Ammon's horn (tissue), 1 donor: Measurements from ENCODE around the gene SMPD2.
A peak's percentile ranks its signal among the peaks of the same experiment; 100 is the strongest.

Experiments
- DNase-seq: peaks from one replicate; pipeline ENCODE4 v3.0.0-alpha.2; 2016; ENCODE audit warnings: low spot score

Gene SMPD2, protein sequence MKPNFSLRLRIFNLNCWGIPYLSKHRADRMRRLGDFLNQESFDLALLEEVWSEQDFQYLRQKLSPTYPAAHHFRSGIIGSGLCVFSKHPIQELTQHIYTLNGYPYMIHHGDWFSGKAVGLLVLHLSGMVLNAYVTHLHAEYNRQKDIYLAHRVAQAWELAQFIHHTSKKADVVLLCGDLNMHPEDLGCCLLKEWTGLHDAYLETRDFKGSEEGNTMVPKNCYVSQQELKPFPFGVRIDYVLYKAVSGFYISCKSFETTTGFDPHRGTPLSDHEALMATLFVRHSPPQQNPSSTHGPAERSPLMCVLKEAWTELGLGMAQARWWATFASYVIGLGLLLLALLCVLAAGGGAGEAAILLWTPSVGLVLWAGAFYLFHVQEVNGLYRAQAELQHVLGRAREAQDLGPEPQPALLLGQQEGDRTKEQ

DNA sequence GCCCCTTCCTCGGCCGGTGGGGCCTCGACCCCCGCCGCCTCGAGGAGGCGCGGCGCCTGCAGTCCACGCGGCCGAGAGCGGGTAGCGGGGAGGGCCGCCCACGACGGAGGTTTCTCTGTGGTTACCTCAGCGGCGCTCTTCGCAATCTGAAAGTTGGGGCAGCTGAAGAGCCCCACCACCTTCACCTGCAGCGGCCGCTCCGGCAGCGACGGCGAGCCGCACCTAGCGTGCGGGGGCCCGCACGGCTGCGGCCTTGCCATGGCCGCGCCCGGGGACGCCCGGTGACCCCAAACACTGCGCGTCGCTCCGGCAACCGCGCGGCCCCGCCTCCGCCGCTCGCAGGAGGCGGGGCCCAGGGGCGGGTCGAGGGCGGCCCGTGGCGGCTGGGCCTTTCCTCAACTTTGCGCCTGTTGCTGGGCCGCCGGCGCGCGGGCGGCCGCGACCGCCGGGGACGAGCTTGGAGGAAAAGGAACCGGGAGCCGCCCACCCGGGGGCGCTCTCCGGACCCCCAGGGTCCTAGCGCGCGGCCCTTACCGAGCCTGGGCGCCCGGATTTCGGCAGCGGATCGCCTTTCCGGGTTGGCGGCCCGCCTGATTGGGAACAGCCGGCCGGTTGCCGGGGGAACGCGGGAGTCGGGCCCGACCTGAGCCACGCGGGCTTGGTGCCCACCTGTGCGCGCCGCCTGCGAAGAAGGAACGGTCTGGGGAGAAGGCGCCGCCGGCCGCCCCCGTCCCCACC is at the start of gene SMPD2, which contains the start of gene PPIL6:
Gene SMPD2 (plus strand): TSS at position 394 of the 738 bp plus-strand sequence. CDS start 398 bp downstream, outside the sequence.
Gene PPIL6 (minus strand): TSS at position 298 of the 738 bp plus-strand sequence. CDS start 38 bp downstream, at position 260.
- DNase-seq = peak; percentile 82

DNA sequence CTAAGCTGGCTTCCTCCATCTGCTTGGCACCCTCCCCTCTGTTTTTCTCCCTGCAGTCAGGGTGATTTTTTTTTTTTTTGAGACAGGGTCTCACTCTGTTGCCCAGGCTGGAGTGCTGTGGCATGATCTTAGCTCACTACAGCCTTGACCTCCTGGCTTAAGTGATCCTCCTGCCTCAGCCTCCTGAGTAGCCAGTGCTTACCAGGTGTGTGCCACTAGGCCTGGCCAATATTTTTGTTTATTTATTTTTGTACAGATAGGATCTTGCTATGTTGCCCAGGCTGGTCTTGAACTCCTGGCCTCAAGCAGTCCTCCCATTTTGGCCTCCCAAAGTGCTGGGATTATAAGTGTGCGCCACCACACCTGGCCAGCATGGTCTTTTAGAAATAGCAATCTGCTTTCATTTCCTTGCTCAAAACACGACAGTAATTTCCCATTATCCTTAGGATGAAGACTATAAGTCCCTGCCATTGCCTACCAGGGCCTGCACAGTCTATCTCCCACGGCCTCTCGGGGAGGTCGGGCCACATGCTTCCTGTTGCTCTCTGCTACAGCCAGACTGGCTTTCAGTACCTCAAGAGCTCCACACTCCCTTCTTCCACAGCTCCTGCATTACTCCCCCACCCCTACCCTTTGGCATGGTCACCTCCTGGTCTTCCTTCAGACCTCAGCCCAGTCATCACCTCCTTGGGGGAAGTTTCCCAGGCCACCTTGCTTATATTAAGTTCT is 47.2 kb upstream of the SMPD2 start:
- no peak for DNase-seq

DNA sequence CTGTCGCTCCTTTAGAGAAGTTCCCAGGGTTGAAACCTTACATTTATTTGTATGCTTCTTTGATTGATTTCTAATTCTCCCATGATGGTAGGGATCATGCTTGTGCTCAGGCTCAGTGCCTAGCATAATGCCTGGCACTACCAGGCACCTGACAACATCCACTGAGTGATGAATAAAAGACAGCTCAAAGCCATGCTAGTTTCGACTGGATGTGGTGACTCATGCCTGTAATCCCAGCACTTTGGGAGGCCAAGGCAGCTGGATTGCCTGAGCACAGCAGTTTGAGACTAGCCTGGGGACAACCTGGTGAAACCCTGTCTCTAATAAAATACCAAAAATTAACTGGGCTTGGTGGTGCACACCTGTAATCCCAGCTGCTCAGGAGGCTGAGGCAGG is 46.6 kb upstream of the SMPD2 start:
- no peak for DNase-seq

DNA sequence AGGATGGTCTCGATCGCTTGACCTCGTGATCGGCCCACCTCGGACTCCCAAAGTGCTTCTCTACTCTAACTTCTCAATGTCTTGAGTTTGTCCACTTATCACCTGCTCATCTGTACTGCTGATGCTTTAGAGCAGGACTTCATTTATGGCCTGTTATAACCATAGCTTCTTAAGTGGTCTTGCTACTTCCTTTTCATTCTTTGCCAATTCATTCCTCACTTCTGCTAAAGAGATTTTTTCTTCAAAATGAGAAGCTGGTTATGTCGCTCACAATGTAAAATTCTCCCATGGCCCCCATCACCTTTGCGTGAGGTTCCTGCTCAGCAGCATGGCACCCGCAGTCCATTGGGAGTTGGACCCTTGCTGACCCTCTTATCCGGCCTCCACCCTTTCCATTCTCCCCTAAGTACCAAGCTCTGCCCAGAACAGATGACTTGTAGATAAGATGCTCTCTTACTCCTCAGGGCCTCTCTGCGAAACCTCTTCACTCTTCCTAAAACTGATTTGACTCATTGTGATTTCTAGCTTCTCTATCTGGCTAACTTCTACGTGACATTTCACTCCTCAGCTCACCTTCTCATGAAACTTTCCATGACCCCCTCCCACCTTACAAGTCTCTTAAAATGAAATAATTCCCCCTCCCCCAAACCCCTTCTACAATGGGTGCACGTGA is 44.3 kb upstream of the SMPD2 start:
- no peak for DNase-seq

DNA sequence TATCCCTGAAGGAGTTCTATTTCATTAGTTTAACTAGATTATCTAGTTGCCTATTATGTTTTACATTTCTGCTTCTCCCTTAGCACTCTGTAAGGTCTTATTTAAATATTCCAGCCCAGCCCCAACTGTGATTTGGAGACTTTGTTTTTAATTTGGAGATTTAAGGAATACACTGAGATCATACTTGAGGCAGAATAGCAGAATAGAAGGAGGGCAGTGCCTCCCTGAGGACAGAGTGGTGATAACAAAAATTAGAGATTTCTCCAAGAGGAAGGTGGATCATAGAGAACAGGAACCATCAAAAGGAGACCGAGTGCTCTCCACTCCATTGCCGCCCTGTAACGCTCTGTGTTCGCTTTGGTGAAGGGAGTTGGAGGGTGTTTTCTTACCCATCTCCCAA is 43.5 kb upstream of the SMPD2 start:
- DNase-seq = no peak

DNA sequence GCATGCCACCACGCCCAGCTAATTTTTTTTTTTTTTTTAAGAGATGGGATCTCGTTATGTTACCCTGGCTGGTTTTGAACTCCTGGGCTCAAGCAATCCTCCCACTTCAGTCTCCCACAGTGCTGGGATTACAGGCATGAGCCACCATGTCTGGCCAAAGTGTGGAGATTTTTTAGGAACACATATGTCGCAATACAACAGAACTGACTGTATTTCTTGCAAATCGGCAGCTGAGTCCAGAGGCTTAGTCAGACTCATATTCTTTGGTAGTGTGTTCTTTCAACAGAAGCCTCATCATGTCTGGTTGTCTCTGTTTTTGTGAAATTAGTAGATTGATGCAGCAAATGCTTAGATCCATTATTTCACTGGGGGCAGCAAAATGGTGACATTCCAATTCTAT is 34.3 kb upstream of the SMPD2 start:
- peak; percentile 41 for DNase-seq

DNA sequence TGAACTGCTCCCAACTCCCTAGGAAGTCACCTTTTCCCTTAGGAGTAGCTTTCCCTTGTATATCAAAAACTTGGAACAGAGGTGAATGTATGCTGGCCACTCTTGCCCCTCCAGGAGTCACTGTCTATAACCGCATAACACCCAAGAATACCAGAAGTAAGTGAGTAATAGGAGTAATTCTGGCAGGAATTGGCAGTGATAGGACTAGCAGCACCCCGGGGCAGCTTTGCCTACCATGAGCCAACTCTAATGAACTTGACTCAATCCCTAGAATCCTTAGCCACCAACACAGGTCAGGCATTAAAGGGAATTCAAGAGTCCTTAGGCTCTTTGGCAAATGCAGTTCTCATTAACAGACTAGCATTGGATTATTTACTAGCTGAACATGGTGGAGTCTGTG is 29.5 kb upstream of the SMPD2 start:
- no peak for DNase-seq

DNA sequence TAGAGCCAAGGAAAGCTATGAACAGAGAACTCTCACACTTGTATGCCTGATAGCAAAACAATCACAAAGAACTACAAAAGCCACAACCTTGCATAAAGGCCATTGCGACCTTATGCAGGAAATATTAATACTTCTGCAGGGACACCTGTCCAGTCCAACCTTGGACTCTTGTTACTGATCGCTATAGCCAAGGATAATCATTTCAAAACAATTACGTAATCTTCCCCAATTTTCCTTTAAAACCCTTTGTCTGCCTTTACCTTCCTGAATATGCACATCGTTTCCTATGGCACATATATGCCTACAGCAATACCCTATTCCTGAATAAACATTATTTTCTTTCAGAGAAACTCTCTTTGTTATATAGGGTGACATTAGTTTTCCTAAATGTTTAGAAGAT is 22.9 kb upstream of the SMPD2 start:
- no peak for DNase-seq

DNA sequence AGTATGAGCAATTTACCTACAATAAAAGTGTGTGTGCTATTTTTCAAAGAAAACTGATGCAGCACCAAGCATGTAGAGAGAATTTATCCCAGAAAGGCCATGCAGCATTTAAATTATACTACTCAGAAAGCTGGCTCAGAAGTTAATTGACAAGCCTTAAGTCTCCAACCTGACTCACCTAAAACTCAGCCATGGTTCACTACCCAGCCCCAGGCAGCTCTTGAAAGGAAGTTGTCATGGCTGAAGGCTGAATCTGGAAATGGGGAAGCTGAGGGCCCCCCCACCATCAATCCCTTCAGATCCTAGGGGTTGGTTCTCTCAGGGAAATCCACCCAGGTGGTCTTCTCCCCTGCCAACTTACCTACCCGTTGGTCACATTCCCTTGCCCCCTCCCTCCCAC is 19.8 kb upstream of the SMPD2 start:
- no peak for DNase-seq

DNA sequence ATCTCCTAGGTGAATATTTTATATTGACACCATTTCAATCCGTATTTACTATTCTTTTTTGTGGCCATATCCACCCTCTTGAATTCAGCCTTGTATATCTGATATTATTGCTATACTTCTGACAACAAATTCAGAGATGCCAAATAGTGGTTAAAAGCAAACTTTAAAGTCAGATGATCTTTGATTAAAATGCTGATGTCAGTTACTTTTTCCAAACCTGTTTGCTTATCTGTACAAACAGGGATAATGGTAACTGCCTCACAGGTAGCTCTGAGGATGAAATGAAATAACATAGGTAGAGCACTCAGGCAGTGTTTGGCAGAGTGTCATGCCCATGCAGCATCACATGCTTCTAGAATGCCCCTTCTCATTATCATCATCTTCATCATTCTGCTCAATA is 19.3 kb upstream of the SMPD2 start:
- DNase-seq = no peak

DNA sequence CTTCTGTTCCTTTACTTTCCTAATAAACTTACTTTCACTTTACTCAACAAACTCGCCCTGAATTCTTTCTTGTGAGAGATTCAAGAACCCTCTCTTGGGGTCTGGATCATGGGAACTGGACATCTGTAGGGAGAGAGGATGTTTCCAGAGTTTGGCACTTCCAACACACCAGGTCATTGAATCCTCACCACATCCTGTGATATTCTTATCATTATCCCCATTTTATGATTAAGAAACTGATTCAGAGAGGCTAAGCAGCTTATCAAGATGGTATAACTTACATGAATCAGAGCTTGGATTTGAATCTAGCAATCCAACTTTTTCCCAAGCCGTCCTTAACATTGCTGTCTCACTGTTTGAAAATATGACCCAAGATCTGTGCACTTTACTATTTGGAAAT is 15.6 kb upstream of the SMPD2 start:
- DNase-seq = no peak

DNA sequence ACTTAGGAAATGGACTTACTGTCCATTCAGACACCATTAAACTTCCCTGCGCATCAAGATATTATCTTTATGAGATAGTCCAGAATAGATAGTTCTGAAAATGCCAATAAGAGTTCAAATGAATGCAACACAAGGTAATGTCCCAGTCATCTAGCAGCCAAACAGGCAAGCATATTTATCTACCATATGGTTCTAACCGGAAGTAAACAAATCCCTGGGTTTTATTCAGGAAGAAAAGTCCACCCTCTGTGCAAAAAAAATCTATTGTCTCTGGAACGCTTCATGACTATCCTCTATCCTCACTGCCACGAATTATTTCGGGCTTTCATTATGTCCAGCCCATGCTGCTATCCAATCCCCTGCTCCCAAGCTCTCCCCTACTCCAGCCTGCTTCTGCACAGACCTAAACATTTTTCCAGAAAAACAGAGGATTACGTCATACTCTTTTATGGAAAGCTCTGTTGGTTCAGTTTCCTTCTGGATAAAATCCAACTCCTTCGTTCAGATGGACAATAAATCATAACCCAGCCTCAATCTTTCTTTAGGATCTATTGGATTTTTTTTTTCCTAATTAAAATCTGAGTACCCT is 11.5 kb upstream of the SMPD2 start:
- DNase-seq = no peak

DNA sequence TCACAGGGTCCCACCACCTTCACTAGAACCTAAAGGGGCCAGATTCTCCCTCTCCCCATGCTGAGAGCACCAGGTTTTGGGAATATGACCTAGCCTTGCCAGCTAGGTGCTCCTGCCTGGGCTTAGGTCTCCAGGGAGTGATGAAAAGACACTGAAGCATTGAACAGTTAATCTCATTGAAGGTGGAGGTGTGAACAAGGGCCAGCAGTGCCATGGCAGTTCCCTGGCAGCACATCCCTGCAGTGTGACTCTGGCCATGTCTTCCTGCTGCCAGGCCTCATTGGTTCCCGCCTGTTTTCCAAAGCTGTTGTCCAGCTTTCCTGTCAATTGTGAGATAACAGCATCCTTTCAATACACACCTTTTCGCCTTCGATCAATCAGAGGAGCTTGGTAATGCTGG is 11.0 kb upstream of the SMPD2 start:
- DNase-seq = no peak

DNA sequence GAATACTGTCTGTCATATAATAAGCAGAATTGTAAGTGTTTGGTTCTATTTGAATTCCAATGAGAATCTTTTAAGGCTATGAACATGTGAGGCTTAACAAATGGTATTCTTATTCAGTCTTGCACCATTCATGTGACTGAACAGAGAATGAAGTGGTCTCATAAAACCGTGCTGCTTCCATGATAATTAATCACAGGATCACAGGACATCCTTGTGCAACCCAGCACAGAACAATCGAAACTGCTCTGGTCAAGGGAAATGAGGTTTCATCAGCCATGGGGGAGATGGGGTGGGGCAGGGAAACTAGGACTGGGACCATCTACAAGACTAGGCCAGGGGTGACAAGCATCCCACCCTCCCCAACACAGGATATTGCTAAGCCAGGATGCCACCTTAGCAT is 6.1 kb upstream of the SMPD2 start:
- DNase-seq = no peak

DNA sequence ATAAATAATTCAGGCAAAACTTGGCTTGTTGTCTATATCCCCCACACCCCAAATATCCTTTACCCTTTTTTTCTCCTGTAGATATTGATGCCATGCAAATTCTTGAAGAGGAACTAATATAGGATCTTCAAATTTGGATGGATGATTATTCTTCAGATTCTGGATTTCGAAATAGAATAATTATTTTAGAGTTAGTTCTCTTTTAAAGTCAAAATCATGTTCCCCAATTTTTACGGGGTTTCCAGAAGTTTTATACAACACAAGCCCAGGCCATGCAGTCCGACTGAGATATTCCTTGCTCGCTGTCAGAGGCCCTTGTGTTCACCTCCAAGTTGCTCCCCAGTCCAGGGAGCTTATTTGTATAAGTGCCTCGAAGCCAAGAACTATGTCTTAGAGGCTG is 4.5 kb upstream of the SMPD2 start:
- DNase-seq = no peak

DNA sequence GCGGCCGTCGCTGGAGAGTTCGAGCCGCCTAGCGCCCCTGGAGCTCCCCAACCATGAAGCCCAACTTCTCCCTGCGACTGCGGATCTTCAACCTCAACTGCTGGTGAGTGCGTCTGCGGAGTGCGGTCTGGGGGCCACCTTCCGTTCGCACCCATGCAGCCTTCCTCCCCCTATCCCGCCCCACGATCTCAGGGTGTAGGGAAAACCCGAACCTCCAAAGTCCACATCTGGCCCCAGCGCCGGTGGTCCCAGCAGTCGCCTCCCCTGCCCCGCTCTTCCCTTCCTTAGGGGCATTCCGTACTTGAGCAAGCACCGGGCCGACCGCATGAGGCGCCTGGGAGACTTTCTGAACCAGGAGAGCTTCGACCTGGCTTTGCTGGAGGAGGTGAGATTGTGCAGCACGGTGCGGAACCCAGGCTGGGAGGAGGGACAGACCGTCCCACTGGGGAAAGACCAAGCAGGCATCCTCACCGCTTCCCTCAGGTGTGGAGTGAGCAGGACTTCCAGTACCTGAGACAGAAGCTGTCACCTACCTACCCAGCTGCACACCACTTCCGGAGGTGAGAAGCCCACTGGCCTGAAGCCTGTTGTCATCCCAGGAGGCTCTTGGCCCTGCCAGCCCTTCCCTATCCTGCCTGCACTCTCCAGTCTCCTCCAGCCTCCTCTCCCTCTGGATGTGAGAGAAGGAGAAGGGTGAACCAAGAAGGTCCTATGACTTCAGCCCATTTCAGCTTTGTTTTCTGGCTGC is 719 bp downstream of the SMPD2 start:
- peak; percentile 50 for DNase-seq

DNA sequence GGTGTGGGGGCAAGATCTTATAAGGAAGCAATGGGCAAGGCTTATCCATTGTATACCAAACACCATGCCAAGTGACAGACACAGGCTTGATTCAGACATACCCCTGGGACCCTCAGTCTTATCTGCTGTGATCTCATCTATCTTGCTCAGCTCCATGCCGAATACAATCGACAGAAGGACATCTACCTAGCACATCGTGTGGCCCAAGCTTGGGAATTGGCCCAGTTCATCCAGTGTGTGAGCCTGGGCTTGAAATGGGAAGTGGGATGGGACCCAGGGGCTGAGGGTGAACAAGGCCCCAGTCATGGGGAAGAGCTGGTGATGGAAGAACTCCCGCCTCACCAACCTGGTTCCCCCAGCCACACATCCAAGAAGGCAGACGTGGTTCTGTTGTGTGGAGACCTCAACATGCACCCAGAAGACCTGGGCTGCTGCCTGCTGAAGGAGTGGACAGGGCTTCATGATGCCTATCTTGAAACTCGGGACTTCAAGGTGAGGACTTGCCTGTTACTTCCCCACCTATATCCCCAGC is 1.9 kb downstream of the SMPD2 start:
- no peak for DNase-seq

DNA sequence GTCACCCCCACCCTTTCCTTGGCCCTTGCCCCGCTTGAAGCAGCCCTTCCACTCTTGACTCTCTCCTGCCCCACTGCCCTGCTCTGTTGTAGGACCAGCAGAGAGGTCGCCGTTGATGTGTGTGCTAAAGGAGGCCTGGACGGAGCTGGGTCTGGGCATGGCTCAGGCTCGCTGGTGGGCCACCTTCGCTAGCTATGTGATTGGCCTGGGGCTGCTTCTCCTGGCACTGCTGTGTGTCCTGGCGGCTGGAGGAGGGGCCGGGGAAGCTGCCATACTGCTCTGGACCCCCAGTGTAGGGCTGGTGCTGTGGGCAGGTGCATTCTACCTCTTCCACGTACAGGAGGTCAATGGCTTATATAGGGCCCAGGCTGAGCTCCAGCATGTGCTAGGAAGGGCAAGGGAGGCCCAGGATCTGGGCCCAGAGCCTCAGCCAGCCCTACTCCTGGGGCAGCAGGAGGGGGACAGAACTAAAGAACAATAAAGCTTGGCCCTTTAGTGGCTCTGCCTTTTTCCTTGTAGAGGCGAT is 3.0 kb downstream of the SMPD2 start:
- DNase-seq = no peak

DNA sequence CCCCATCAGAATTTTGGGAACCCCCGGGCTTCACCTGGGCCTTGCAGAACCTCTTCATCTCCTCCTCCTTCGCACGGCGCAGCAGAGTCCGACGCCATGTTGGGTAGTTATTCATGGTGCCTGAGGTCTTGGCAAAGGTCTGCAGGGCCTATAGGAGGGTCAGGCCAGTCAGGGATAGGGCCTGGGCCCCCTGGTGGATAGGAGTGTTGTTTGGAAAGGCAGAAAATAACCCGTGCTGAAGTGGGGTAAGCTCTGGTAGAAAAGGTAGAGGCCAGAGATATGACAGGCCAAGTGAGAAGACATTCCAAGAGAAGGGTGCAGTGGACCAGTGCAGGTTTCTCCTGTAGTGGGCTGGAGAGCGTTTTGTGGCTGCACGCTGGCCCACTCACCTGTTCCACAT is 4.9 kb downstream of the SMPD2 start:
- no peak for DNase-seq

DNA sequence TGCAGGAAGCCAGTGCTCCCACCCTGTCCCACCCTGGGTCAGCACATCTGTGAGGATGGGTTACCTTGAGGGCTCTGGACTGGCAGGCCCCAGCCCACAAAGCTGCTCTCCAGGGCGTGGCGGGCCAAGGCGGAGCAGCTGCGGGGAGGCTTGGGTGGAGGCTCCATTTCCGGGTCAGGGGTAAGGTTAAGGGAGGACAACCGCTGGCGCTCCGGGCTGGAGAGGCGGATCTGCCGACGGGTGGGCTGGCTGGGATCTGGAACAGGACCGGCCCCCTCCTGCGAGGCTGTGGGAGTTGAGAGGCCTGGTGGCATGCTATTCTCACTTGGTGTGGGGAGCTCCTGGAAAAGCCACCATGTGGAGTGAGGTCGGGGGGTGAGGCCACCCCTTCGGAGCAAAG is 5.5 kb downstream of the SMPD2 start:
- DNase-seq = no peak
